Globus pallidus (tissue), 1 donor: ENCODE data around the gene ARHGAP23.
"Not testable (repeated sequence)": the region's sequence is repeated elsewhere in the genome, so short reads cannot be mapped to it uniquely, and the experiment has no call there.

Source experiments
- DNase-seq: peaks from one replicate; pipeline ENCODE4 v3.0.0-alpha.2; 2015; ENCODE audit warnings: low spot score

Gene ARHGAP23

GRCh38 chr17:38461683-38462082 lies 33.4 kb downstream of the ARHGAP23 start:
- DNase-seq = no peak

- no peak for DNase-seq
These were observed 35.2 kb downstream of the ARHGAP23 start for GRCh38 chr17:38463451-38463858.

GRCh38 chr17:38464251-38464722 lies 36.0 kb downstream of the ARHGAP23 start:
- DNase-seq = peak; percentile 88

- peak; percentile 95 for DNase-seq
These were observed 36.6 kb downstream of the ARHGAP23 start for GRCh38 chr17:38464723-38465390.

- no peak for DNase-seq
These were observed 37.4 kb downstream of the ARHGAP23 start for GRCh38 chr17:38465391-38466345.

- no peak for DNase-seq
These were observed 38.4 kb downstream of the ARHGAP23 start for GRCh38 chr17:38466346-38467315.

GRCh38 chr17:38467491-38467890 lies 39.2 kb downstream of the ARHGAP23 start:
- DNase-seq = no peak

GRCh38 chr17:38469875-38470274 lies 41.6 kb downstream of the ARHGAP23 start:
- peak; percentile 68 for DNase-seq

GRCh38 chr17:38471253-38471652 lies 43.0 kb downstream of the ARHGAP23 start:
- DNase-seq = not testable (repeated sequence)

- not testable (repeated sequence) for DNase-seq
These were observed 46.4 kb downstream of the ARHGAP23 start for GRCh38 chr17:38474666-38475065.

GRCh38 chr17:38476549-38476948 lies 48.3 kb downstream of the ARHGAP23 start:
- no peak for DNase-seq

GRCh38 chr17:38477417-38477816 lies 49.2 kb downstream of the ARHGAP23 start:
- not testable (repeated sequence) for DNase-seq

GRCh38 chr17:38477951-38478350 lies 49.7 kb downstream of the ARHGAP23 start:
- DNase-seq = not testable (repeated sequence)

- DNase-seq = not testable (repeated sequence)
These were observed 50.4 kb downstream of the ARHGAP23 start for GRCh38 chr17:38478667-38479066.

- DNase-seq = peak; percentile 88
These were observed 53.9 kb downstream of the ARHGAP23 start for GRCh38 chr17:38482039-38482699.

GRCh38 chr17:38482700-38483043 lies 54.4 kb downstream of the ARHGAP23 start:
- not testable (repeated sequence) for DNase-seq

- peak; percentile 95 for DNase-seq
These were observed 56.2 kb downstream of the ARHGAP23 start for GRCh38 chr17:38484242-38485145.

GRCh38 chr17:38485146-38485468 lies 56.8 kb downstream of the ARHGAP23 start:
- DNase-seq = no peak

- peak; percentile 46 for DNase-seq
These were observed 57.5 kb downstream of the ARHGAP23 start for GRCh38 chr17:38485681-38486298.

GRCh38 chr17:38489774-38490173 lies 61.5 kb downstream of the ARHGAP23 start:
- DNase-seq = not testable (repeated sequence)
